GM10266 (cell line): Measurements from ENCODE around the gene RBFOX2.

ENCODE experiments used
- DNase-seq: peaks from one replicate; pipeline ENCODE4 v3.0.0; 2012; ENCODE audit errors: extremely low spot score
- TF ChIP-seq, protein P1 (sequence below): IDR thresholded peaks from 2 replicates; pipeline ENCODE4 v1.5.1; 2012; ENCODE audit warnings: mild to moderate bottlenecking, low read depth; ENCODE audit not compliant: control insufficient read depth, insufficient read depth; ENCODE audit errors: missing control alignments

Gene RBFOX2

GRCh38 chr22:35840302-35840739, 188.3 kb downstream of the RBFOX2 start:
- DNase-seq, result no peak
- TF ChIP-seq, protein P1, sequence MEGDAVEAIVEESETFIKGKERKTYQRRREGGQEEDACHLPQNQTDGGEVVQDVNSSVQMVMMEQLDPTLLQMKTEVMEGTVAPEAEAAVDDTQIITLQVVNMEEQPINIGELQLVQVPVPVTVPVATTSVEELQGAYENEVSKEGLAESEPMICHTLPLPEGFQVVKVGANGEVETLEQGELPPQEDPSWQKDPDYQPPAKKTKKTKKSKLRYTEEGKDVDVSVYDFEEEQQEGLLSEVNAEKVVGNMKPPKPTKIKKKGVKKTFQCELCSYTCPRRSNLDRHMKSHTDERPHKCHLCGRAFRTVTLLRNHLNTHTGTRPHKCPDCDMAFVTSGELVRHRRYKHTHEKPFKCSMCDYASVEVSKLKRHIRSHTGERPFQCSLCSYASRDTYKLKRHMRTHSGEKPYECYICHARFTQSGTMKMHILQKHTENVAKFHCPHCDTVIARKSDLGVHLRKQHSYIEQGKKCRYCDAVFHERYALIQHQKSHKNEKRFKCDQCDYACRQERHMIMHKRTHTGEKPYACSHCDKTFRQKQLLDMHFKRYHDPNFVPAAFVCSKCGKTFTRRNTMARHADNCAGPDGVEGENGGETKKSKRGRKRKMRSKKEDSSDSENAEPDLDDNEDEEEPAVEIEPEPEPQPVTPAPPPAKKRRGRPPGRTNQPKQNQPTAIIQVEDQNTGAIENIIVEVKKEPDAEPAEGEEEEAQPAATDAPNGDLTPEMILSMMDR, result no peak

- TF ChIP-seq, protein P1, result no peak
- no peak for DNase-seq
These were observed 188.8 kb downstream of the RBFOX2 start for GRCh38 chr22:35839841-35840301.

GRCh38 chr22:35838855-35839576, 189.6 kb downstream of the RBFOX2 start:
- TF ChIP-seq, protein P1, result no peak
- no peak for DNase-seq

DNA sequence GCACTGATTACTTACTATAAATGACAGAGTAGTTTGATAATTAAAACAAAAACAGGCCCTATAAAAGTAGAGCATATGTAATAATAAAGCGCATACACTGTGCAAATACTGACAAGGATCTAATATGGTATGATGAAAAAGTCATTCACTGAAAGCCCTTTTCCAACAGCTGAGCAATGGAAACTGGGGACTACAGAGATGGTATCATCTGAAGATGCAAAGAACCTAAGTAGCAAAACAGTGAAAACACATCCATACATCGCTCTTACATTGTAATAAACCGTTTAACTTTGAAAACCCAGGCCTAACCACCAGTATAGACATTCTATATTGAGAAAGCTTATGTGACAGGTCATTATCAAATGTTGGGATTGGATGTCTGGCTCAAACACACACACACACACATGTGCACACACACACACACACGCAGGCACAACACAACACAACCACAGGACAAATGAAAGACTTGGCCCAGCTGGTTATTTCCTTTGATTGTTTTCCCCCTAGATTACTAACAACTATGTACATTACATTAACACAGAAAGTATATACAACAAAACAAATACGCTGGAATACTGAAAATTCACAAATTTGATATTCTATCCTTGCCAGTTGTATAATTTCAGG, 191.4 kb downstream of the RBFOX2 start:
- no peak for DNase-seq
- TF ChIP-seq, protein P1, result no peak

- TF ChIP-seq, protein P1, result no peak
- no peak for DNase-seq
These were observed 192.5 kb downstream of the RBFOX2 start for GRCh38 chr22:35835998-35836691.

DNA sequence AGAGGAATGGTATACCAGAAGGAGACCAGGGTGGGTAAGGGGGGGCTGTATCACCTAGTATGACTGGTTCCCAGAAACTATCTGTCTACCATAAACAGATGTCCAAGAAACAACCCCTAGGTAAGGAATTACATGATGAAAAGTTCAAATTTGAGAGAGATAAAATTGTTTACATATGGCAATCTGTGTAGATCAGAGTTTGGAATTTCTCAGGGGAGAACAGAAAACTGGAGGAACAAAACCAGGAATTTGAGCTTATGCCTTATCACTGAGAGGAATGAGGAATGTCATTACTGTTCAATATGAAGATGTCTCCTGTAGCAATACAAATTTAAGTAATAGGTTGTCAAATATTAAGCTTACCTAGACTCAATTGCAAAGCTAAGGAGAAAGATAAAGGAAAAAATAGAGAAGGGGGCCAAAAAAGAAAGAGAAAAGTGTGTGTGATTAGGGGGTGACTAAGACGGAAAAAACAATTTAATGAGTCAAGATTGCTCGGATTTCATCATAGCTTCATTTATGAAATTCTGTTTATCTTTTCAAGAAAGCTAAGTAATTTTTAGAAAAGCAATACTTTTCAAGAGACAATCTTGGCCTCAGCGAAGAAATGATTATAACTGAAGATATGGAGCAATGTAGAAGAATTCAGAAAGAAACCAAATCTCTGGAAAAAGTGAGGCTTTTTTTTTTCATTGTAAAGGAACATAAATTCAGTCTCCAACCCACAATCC, 193.2 kb downstream of the RBFOX2 start:
- DNase-seq, result no peak
- TF ChIP-seq, protein P1, result no peak

DNA sequence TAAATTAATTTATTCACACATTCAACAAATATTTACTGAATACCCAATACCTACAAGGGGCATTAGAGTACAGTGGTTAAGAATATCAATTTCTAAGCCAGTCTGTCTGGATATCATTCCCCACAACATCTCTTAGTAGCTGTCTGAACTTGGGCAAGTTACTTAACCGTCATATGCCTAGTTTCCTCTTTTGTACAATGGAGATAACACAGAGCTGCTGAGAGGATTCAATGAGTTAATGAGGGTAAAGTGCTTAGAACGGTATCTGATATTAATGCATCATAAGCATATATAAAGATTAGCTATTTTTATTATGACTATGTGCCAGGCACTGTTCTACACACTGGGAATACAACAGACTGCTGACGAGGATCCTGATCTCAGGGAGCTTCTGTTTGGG, 194.6 kb downstream of the RBFOX2 start:
- TF ChIP-seq, protein P1, result no peak
- DNase-seq, result no peak
